Stimulated activated CD8-positive, alpha-beta memory T cell treated with anti-CD3 and anti-CD28 coated beads, Interleukin-15, amount 100 ng/mL, for 48 hours (primary cell): Measurements from ENCODE around the gene MYRIP.
"Not testable (repeated sequence)": the region's sequence is repeated elsewhere in the genome, so short reads cannot be mapped to it uniquely, and the experiment has no call there.

ENCODE experiments used
- DNase-seq, 2 donors: peaks; one replicate each; pipeline ENCODE4 v3.0.0-alpha.2; 2020; ENCODE audit warnings: low read depth in 2 of 2

The MYRIP gene

GRCh38 chr3:39965997-39966396, 156.6 kb downstream of the MYRIP start:
- no peak for DNase-seq

- no peak for DNase-seq
Measured at GRCh38 chr3:39970982-39971381, 161.6 kb downstream of the MYRIP start.

GRCh38 chr3:39971559-39972031, 162.2 kb downstream of the MYRIP start:
- no peak for DNase-seq

- no peak for DNase-seq
Measured at GRCh38 chr3:39972508-39972907, 163.1 kb downstream of the MYRIP start.

GRCh38 chr3:39977058-39977794, 167.8 kb downstream of the MYRIP start:
- DNase-seq = no peak

GRCh38 chr3:39978308-39978707, 168.9 kb downstream of the MYRIP start:
- DNase-seq = no peak

- DNase-seq = no peak
Measured at GRCh38 chr3:39980058-39980457, 170.6 kb downstream of the MYRIP start.

- DNase-seq = no peak
Measured at GRCh38 chr3:39980781-39981180, 171.4 kb downstream of the MYRIP start.

GRCh38 chr3:39981547-39982184, 172.3 kb downstream of the MYRIP start:
- DNase-seq = no peak

- DNase-seq = no peak
Measured at GRCh38 chr3:39982665-39983357, 173.4 kb downstream of the MYRIP start.

- DNase-seq = no peak
Measured at GRCh38 chr3:39989746-39990145, 180.3 kb downstream of the MYRIP start.

GRCh38 chr3:39990532-39990931, 181.1 kb downstream of the MYRIP start:
- DNase-seq = no peak

GRCh38 chr3:40008796-40009195, 199.4 kb downstream of the MYRIP start:
- DNase-seq = no peak

GRCh38 chr3:40009991-40010390, 200.6 kb downstream of the MYRIP start:
- no peak for DNase-seq

- no peak for DNase-seq
Measured at GRCh38 chr3:40012381-40012780, 203.0 kb downstream of the MYRIP start.

GRCh38 chr3:40016391-40016790, 207.0 kb downstream of the MYRIP start:
- DNase-seq = no peak

GRCh38 chr3:40018369-40018768, 209.0 kb downstream of the MYRIP start:
- DNase-seq = no peak

- DNase-seq = no peak
Measured at GRCh38 chr3:40019376-40019775, 210.0 kb downstream of the MYRIP start.

GRCh38 chr3:40020689-40021088, 211.3 kb downstream of the MYRIP start:
- no peak for DNase-seq

GRCh38 chr3:40021338-40021737, 211.9 kb downstream of the MYRIP start:
- DNase-seq = no peak

- DNase-seq = no peak
Measured at GRCh38 chr3:40022297-40022827, 213.0 kb downstream of the MYRIP start.

GRCh38 chr3:40024526-40024925, 215.1 kb downstream of the MYRIP start:
- DNase-seq = no peak

- DNase-seq = not testable (repeated sequence)
Measured at GRCh38 chr3:40025892-40026291, 216.5 kb downstream of the MYRIP start.
